ENCODE data around the gene NPM1. TPM values are rescaled to one million over a fixed set of nuclear protein-coding genes. Genes with fewer than 3 reads are reported as not detected.

Gene NPM1
- total and polyA plus RNA-seq, 2 of the 13 experiments (the other 11 are each of a cell fraction or from before 2014, with no cell fraction given) = 2,047 to 3,353 TPM

DNA sequence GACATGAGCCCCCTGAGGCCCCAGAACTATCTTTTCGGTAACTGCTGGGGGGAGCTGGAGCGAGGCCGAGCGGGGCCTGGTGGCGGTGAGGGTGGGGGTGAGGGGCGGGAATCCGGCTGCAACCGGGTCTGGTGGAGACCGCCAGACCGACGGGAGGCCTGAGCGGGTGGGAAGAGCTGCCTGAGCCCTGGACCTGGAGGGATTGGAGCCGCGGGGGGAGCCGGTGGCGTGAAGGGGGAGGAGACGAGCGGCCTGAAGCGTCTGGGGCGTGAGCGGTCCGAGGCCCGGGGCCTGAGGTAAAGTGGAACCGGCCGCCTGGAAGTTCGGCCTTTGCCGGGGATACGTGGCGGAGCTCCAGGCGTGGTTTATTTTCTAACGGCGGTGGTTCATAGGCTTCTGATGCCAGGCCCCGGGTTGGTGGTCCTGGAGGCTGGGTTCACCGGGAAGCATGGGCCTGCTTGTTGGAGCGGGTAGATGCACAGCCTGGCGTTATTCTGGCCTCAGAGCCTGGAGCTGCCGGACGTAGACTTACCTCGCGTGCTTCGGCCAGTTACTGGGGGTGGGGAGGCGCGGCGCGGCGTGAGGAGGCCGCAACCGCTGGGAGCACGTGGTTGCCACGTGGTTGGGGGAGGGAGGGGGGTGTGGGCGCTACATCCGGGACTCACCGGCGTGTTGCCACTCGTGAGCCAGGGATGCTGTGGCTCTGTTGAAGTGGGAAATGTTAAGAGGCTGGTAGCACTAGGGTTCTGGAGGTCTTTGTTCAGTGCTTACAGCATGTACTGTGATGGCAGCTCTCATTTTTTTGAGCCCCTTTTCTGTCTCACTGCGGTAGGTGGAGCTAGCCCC is 544 bp downstream of the NPM1 start (continued):
- TF ChIP-seq, protein P1, sequence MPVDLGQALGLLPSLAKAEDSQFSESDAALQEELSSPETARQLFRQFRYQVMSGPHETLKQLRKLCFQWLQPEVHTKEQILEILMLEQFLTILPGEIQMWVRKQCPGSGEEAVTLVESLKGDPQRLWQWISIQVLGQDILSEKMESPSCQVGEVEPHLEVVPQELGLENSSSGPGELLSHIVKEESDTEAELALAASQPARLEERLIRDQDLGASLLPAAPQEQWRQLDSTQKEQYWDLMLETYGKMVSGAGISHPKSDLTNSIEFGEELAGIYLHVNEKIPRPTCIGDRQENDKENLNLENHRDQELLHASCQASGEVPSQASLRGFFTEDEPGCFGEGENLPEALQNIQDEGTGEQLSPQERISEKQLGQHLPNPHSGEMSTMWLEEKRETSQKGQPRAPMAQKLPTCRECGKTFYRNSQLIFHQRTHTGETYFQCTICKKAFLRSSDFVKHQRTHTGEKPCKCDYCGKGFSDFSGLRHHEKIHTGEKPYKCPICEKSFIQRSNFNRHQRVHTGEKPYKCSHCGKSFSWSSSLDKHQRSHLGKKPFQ (CRISPR knock-in tag; IDR thresholded peaks at IDR 0.05; ENCODE audit: insufficient replicate concordance) = peak; percentile 9
- TF ChIP-seq, protein P2, sequence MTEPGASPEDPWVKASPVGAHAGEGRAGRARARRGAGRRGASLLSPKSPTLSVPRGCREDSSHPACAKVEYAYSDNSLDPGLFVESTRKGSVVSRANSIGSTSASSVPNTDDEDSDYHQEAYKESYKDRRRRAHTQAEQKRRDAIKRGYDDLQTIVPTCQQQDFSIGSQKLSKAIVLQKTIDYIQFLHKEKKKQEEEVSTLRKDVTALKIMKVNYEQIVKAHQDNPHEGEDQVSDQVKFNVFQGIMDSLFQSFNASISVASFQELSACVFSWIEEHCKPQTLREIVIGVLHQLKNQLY (CRISPR knock-in tag; IDR thresholded peaks at IDR 0.05) = peak; percentile 90
- TF ChIP-seq ZFP41 (CRISPR knock-in tag; IDR thresholded peaks at IDR 0.05; ENCODE audit: borderline replicate concordance) = peak; percentile 64; the same call in 1 of the 2 replicates
- no peak; the same call in 1 of the 2 replicates for TF ChIP-seq ZSCAN31 (CRISPR knock-in tag; IDR thresholded peaks at IDR 0.05; ENCODE audit: low read depth)
- TF ChIP-seq YEATS2 (CRISPR knock-in tag; IDR thresholded peaks at IDR 0.05; ENCODE audit: borderline replicate concordance) = peak; percentile 90
- TF ChIP-seq ZNF775 (CRISPR knock-in tag; IDR thresholded peaks at IDR 0.05; ENCODE audit: borderline replicate concordance) = no peak
- TF ChIP-seq CBX5 (CRISPR knock-in tag; IDR thresholded peaks at IDR 0.05; ENCODE audit: borderline replicate concordance) = no peak; the same call in 1 of the 2 replicates
- 0 out of 2 replicates have a peak, but pooled peaks have one; percentile 29 for TF ChIP-seq ZNF556 (CRISPR knock-in tag; IDR thresholded peaks at IDR 0.05; ENCODE audit: borderline replicate concordance)
- TF ChIP-seq ZNF138 (CRISPR knock-in tag; IDR thresholded peaks at IDR 0.05; ENCODE audit: low read depth) = peak; percentile 65; the same call in 1 of the 2 replicates
- peak; percentile 79; the same call in 1 of the 2 replicates for TF ChIP-seq ZNF850 (CRISPR knock-in tag; conservative IDR thresholded peaks at IDR 0.05)
- TF ChIP-seq, protein P3, sequence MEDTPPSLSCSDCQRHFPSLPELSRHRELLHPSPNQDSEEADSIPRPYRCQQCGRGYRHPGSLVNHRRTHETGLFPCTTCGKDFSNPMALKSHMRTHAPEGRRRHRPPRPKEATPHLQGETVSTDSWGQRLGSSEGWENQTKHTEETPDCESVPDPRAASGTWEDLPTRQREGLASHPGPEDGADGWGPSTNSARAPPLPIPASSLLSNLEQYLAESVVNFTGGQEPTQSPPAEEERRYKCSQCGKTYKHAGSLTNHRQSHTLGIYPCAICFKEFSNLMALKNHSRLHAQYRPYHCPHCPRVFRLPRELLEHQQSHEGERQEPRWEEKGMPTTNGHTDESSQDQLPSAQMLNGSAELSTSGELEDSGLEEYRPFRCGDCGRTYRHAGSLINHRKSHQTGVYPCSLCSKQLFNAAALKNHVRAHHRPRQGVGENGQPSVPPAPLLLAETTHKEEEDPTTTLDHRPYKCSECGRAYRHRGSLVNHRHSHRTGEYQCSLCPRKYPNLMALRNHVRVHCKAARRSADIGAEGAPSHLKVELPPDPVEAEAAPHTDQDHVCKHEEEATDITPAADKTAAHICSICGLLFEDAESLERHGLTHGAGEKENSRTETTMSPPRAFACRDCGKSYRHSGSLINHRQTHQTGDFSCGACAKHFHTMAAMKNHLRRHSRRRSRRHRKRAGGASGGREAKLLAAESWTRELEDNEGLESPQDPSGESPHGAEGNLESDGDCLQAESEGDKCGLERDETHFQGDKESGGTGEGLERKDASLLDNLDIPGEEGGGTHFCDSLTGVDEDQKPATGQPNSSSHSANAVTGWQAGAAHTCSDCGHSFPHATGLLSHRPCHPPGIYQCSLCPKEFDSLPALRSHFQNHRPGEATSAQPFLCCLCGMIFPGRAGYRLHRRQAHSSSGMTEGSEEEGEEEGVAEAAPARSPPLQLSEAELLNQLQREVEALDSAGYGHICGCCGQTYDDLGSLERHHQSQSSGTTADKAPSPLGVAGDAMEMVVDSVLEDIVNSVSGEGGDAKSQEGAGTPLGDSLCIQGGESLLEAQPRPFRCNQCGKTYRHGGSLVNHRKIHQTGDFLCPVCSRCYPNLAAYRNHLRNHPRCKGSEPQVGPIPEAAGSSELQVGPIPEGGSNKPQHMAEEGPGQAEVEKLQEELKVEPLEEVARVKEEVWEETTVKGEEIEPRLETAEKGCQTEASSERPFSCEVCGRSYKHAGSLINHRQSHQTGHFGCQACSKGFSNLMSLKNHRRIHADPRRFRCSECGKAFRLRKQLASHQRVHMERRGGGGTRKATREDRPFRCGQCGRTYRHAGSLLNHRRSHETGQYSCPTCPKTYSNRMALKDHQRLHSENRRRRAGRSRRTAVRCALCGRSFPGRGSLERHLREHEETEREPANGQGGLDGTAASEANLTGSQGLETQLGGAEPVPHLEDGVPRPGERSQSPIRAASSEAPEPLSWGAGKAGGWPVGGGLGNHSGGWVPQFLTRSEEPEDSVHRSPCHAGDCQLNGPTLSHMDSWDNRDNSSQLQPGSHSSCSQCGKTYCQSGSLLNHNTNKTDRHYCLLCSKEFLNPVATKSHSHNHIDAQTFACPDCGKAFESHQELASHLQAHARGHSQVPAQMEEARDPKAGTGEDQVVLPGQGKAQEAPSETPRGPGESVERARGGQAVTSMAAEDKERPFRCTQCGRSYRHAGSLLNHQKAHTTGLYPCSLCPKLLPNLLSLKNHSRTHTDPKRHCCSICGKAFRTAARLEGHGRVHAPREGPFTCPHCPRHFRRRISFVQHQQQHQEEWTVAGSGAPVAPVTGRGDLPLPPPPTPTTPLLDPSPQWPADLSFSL (CRISPR knock-in tag; IDR thresholded peaks at IDR 0.05) = peak; percentile 38; the same call in 1 of the 2 replicates
- TF ChIP-seq HNRNPUL1 (IDR thresholded peaks at IDR 0.05; ENCODE audit: low read depth, low read length) = no peak
- TF ChIP-seq RELA (CRISPR knock-in tag; IDR thresholded peaks at IDR 0.05) = no peak
- TF ChIP-seq ZNF605 (CRISPR knock-in tag; IDR thresholded peaks at IDR 0.05) = 0 out of 2 replicates have a peak, but pooled peaks have one; percentile 28
- TF ChIP-seq ZNF83 (CRISPR knock-in tag; IDR thresholded peaks at IDR 0.05; ENCODE audit: borderline replicate concordance) = 0 out of 2 replicates have a peak, but pooled peaks have one; percentile 27
- TF ChIP-seq ZNF746 (CRISPR knock-in tag; IDR thresholded peaks at IDR 0.05) = peak; percentile 66; the same call in 1 of the 2 replicates
- no peak for TF ChIP-seq MLLT10 (CRISPR knock-in tag; IDR thresholded peaks at IDR 0.05)
- peak; percentile 86 for TF ChIP-seq ZNF530 (CRISPR knock-in tag; IDR thresholded peaks at IDR 0.05; ENCODE audit: low read depth)
- TF ChIP-seq ZNF547 (CRISPR knock-in tag; IDR thresholded peaks at IDR 0.05) = peak; percentile 87; the same call in 1 of the 2 replicates
- TF ChIP-seq ZNF747 (CRISPR knock-in tag; IDR thresholded peaks at IDR 0.05; ENCODE audit: borderline replicate concordance) = peak; percentile 39; the same call in 1 of the 2 replicates

All from HepG2 (cell line).